Vagina (tissue), 2 donors: ENCODE measurements around the gene RCCD1.

Experiments used
- CTCF ChIP-seq, 3 experiments: fragments of 450-650 bp in 2 of 3; fragments of 200-600 bp in 1 of 3; sonication (generic) in 1 of 3; IDR thresholded peaks; one replicate each; pipeline ENCODE4 v1.5.1; 2017 to 2019; ENCODE audit warnings: antibody characterized with exemption in 3 of 3, mild to moderate bottlenecking in 2 of 3, moderate library complexity in 2 of 3
- POLR2AphosphoS5 ChIP-seq, 2 donors: sonication (generic); formaldehyde crosslinking; IDR thresholded peaks; one replicate each; pipeline ENCODE4 v1.9.0; 2017; ENCODE audit warnings: antibody characterized with exemption in 2 of 2, mild to moderate bottlenecking in 2 of 2, low read depth in 1 of 2; ENCODE audit not compliant: insufficient read depth in 1 of 2

DNA sequence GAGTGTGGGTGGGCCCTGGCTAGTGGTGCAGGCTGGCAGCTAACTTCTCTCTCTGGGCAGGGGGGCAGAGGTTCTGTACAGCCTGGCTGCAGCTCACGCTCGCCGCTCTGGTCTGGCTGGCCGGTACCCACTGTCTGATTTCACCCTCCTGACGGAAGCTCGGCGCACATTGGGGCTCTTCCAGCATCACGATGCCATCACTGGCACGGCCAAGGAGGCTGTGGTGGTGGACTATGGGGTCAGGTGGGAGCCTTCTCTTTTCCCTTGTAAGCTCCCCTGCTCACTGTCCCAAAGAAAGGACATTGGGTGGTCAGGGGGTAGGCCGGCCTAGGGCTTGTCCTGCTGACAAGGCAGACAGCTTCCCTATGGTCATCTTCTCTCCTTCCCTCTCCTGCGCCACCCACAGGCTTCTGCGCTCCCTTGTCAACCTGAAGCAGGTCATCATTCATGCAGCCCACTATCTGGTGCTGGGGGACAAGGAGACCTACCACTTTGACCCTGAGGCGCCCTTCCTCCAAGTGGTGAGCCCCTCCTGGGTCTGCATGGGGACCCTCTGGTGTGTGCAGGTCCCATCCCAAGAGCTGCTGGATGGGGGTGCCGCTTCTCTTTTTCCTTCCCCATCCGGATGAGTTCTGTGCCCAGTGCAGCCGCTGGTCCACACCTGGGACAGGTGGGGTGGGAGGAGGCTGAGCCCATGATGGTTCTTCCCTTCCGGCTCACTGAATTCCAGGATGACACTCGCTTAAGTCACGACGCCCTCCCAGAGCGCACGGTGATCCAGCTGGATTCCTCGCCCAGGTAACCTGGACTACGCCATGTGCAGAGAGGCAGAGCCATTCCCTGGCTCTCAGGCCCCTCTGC lies 44.0 kb upstream of the RCCD1 start:
- TF ChIP-seq POLR2AphosphoS5 (IDR thresholded peaks at IDR 0.05; ENCODE audit: insufficient read depth in 1 of 2, low read depth in 1 of 2), result no peak
- TF ChIP-seq CTCF (IDR thresholded peaks at IDR 0.05), result no peak
